ENCODE data around the gene HCLS1.
"Not testable (repeated sequence)": the region's sequence is repeated elsewhere in the genome, so short reads cannot be mapped to it uniquely, and the experiment has no call there.

The HCLS1 gene

DNA sequence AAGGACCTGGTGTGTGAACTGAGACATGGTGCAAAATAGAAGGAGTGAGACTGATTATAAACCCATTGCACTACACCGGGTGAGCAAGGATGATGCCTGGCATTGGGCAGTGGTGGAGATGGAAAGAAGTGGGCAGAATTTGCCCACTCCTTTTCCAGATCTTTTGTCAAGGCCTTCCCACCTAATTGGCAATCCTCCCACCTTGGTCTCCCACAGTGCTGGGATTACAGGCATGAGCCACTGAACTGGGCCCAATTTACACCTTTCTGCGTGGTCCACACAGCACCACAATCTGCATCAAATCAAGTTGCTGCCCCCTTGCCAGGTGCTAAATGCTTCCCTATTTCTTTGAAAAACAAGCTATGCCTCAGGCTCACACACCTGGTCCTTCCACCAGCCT lies 62.1 kb downstream of the HCLS1 start:
- TF ChIP-seq, protein P1, sequence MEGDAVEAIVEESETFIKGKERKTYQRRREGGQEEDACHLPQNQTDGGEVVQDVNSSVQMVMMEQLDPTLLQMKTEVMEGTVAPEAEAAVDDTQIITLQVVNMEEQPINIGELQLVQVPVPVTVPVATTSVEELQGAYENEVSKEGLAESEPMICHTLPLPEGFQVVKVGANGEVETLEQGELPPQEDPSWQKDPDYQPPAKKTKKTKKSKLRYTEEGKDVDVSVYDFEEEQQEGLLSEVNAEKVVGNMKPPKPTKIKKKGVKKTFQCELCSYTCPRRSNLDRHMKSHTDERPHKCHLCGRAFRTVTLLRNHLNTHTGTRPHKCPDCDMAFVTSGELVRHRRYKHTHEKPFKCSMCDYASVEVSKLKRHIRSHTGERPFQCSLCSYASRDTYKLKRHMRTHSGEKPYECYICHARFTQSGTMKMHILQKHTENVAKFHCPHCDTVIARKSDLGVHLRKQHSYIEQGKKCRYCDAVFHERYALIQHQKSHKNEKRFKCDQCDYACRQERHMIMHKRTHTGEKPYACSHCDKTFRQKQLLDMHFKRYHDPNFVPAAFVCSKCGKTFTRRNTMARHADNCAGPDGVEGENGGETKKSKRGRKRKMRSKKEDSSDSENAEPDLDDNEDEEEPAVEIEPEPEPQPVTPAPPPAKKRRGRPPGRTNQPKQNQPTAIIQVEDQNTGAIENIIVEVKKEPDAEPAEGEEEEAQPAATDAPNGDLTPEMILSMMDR (IDR thresholded peaks at IDR 0.05; ENCODE audit: low read depth, low read length): no peak
- no peak overlapping the region for H3K4me3 ChIP-seq (ENCODE audit: low read depth, low read length)

DNA sequence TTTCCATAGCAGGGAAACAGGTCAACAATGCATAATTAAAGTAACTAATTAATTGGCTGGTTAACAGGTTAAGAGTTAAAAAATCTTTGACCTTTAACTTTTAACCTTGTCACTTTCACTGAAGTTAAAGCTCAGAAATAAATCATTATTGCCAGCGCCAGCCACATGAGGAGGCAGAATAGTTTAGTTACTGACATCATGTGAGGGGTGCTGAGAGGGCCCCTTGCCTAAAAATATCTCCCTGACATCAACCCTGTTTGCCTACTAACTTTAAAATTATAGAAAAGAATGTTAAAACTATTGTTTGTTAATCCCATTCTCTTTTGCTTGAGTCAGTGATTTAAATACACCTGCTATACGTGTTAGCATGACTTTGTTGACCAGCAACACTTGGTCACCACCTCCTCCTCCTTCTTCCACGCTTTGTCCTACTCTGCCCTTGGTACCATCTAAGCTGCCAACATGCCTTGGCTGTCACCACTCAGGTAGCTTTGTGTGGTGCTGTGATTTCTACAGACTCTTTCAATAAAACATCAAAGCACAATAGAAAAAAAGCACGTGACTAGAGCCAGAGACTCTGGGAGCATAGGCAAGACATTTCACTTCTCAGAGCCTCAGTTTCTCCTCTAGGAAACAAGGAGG lies 64.8 kb downstream of the HCLS1 start:
- H3K4me3 ChIP-seq (ENCODE audit: low read depth, low read length): no peak overlapping the region
- TF ChIP-seq, protein P1 (IDR thresholded peaks at IDR 0.05; ENCODE audit: low read depth, low read length): no peak

DNA sequence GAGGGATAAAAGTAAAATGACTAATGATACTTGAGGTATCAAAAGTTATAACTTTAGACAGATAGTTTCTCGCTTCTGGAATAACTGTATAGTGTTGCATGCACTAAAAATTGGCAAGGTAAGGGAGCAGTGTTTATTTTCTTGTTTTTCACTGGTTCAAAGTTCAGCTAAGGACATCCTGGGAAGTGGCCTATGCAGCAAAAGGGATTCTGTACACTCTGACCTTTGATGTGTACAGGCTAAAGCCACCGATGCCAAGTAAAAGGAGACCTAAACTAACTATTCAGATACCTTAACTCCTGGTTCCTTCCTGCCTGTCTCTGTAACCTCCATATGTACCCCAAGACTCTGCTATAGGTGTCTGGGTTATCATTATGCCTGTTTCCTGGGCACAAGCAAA lies 65.9 kb downstream of the HCLS1 start:
- no peak overlapping the region for H3K4me3 ChIP-seq (ENCODE audit: low read depth, low read length)
- TF ChIP-seq, protein P1 (IDR thresholded peaks at IDR 0.05; ENCODE audit: low read depth, low read length): no peak

DNA sequence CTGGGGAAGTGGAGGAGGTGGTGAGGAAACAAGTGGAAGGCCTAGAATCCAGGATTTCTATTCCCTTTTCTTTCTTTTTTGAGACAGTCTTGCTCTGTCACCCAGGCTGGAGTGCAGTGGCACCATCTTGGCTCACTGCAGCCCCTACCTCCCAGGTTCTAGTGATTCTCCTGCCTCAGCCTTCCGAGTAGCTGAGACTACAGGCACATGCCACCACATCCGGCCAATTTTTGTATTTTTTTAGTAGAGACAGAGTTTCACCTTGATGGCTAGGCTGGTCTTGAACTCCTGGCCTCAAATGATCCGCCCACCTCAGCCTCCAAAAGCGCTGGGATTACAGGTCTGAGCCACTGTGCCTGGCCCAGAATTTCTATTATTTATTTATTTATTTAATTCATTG lies 66.9 kb downstream of the HCLS1 start:
- not testable (repeated sequence) for H3K4me3 ChIP-seq (ENCODE audit: low read depth, low read length)

DNA sequence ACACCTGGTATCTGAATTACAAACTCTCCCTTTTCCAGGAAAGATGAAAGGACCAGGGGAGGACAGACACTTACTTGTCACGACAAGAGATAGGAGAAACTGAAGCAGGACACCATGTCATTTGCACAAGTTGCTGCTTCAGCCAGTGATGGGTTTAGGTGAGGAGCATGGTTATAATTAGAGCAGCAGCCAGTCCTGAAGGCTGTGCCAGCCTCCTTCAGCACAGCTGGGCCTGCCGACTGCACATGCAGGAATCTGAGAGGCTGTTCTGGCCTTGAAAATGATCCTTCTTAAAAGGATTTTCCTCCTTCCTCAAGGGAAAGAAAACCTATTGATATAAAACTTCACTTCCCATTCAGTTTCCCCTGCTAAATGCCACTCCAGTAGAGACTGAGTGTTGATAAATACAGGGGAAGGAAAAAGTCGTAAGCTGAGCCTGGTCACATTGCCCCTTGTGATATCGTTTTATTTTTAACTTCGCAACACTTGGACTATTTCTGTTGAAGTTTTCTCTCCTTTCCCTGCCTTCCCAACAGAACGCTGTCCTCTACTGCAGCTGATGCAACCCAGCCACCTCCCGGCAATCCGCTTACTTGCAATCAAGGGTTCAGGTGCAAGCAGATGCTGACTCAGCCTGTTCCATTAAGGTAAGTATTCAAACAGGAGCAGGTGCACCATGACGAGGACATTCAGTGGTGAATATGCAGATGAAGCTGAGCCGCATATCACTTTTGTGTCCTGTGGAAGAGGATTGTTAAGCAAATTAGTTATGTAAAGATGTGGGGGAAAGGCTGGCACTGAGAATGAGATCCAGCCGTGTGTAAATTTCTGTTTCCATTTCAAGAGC lies 67.6 kb downstream of the HCLS1 start, which contains the start of gene FBXO40:
FBXO40 (plus strand) TSS at position 524 of the 847 bp plus-strand sequence. CDS start 27,197 bp downstream, outside the sequence.
- H3K4me3 ChIP-seq (ENCODE audit: low read depth, low read length): no peak within 1 kb of the TSS
- TF ChIP-seq, protein P1 (IDR thresholded peaks at IDR 0.05; ENCODE audit: low read depth, low read length): no peak

DNA sequence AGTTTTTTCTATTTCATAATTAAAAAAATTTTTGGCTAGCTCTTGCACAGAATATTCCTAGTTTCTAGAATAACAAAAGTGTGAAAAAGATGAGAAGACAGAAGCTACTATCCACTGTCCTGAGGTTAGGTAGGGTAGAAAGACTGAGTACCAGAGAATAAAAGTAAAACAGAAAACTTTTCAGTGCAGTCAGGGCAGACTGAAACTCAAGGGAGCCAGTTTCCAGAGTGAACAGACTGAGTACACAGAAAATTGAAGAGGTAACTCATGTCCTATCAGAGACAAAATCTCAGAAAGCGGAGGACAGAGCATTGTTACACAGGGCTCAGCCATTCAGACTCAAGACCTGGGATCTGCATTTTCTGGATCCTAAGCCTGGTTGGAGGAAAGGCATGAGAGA lies 76.3 kb downstream of the HCLS1 start:
- H3K4me3 ChIP-seq (ENCODE audit: low read depth, low read length): no peak overlapping the region
- TF ChIP-seq, protein P1 (IDR thresholded peaks at IDR 0.05; ENCODE audit: low read depth, low read length): no peak

DNA sequence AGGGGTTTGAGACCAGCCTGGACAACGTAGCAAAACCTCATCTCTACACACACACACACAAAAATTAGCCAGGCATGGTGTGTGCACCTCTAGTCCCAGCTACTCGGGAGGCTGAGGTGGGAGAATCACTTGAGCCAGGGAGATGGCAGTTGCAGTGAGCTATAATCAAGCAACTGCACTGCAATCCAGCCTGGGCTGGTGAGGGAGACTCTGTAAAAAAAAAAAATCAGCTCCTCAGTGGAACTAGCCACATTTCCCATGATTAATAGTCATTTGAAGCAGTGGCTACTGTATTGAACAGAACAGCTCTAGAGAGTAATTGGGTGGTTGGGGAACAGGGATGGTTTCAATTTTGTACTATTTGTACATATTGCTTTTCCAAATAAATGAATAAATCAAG lies 79.0 kb downstream of the HCLS1 start:
- no peak overlapping the region for H3K4me3 ChIP-seq (ENCODE audit: low read depth, low read length)
- TF ChIP-seq, protein P1 (IDR thresholded peaks at IDR 0.05; ENCODE audit: low read depth, low read length): no peak
